Myocyte (in vitro differentiated cells): ENCODE measurements around the gene NIBAN1. TPM values are rescaled to one million over a fixed set of nuclear protein-coding genes. Genes with fewer than 3 reads are reported as not detected.
"Not testable (repeated sequence)": the region's sequence is repeated elsewhere in the genome, so short reads cannot be mapped to it uniquely, and the experiment has no call there.

Source experiments
- DNase-seq: peaks from one replicate; pipeline ENCODE4 v3.0.0-alpha.2; 2012; ENCODE audit warnings: low read depth
- total RNA-seq: library from RNA; depleted of rRNA; stranded (reverse); fragments of >200 nt; gene quantifications from 2 replicates; pipeline ENCODE4 v1.2.3, GENCODE V29; 2014

NIBAN1 gene
- total RNA-seq, 1 donor from 2014 or later, result 0.40 TPM

DNA sequence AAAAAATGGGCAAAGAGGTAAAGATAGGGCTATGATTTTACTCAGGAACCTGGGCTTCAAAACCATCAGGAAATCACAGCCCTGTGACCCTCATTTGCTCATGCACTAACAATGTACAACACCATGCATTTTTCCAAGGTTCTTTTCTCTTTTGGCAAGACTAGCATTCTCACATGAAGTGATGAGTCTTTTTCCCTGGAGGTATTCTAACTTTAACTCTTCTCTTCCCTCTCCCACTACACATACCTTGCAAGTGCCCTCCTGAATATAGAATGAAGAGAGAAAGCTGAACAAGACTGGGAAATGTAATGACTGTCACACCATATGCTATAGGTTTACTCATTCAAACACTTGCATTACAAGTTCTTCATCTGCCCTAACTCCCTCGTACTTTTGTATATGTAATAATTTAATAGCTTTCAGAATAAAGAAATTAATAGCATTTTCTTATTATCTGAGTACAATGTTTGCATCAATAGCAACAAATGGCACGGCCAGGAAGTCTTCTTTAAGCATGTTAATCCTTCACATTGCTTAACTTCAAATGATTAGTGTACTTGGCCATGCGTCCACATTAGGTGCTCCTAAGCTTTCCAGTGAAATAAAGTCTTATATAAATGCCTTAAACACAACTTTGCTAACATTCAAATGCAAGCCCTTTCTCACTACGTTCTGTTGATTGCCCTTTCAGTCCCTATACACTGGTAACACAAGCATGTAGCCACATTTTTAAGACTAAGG, 1.8 kb downstream of the NIBAN1 start:
- DNase-seq, result no peak

GRCh38 chr1:184971522-184972265, 2.6 kb downstream of the NIBAN1 start:
- no peak for DNase-seq

DNA sequence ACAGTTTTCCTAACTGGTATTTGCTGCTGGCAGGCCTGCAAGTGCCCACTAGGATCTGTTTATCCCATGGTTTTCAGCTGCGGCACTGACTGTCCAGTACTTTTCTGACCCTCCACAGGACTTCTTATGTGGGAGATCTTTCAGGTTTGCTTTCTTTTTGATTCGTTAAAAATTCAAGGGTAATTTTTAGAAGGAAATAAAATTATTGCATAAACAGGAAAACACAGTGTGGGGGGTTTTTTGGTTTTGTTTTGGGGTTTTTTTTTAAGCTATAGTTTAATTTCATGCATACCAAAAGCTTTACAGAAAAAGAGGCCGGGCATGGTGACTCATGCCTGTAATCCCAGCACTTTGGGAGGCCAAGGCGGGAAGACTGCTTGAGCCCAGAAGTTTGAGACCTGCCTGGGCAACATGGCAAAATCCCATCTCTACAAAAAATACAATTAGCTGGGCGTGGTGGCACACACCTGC, 3.6 kb downstream of the NIBAN1 start:
- DNase-seq, result no peak

GRCh38 chr1:184966989-184967388, 7.3 kb downstream of the NIBAN1 start:
- DNase-seq, result no peak

GRCh38 chr1:184965944-184966860, 8.1 kb downstream of the NIBAN1 start:
- no peak for DNase-seq

DNA sequence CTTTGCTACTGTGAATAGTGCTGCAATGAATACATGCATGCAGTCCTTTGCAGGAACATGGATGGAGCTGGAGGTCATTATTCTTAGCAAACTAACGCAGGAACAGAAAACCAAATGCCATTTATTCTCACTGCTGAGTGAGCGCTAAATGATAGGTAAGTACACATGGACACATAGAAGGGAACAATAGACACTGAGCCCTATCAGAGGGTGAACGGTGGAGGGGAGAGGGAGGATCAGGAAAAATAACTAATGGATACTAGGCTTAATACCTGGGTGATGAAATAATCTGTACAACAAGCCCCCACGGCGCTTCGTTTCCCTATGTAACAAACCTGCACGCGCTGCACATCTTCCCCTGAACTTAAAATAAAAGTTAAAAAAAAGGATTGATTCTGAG, 8.9 kb downstream of the NIBAN1 start:
- no peak for DNase-seq

GRCh38 chr1:184959626-184960025, 14.7 kb downstream of the NIBAN1 start:
- DNase-seq, result no peak

DNA sequence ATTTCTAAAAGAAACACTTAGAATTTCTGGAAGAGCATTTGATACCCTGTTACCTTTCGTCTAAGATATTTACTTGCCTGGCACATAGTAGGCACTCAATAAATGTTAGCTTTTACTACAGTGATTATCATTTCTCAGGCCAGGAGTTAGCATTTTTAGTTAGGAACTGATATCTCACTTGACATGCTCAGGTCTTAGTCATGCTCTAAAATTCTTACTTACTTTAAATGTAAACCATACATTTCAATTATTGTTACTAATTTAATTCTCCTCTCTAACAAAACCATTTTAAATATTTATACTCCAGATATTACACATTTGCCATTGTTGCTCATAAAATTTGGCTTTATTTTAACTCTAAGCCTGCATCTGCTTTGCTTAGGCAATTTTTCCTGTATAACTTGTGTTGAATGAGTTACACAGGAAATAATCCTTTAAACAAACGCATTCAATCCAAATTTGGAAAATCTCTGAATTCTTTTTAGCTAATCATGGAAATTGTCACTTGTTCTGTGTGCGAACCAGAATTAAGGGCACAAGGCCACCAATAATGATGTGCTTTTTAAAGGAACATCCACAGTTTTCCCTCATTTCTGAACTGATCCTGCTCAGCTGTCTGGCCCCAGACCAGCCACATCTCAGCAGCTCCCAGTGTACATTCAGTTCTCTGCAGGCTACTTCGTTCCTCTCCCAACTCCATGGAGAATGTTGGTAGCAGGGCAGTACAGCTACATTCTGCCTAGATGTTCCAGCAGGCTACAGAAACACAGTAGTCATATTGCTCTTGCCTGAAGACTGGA, 15.6 kb downstream of the NIBAN1 start:
- no peak for DNase-seq

- not testable (repeated sequence) for DNase-seq
Measured at GRCh38 chr1:184957901-184958300, 16.4 kb downstream of the NIBAN1 start.

- no peak for DNase-seq
Measured at GRCh38 chr1:184956999-184957700, 17.2 kb downstream of the NIBAN1 start.

GRCh38 chr1:184954232-184954995, 19.9 kb downstream of the NIBAN1 start:
- no peak for DNase-seq

GRCh38 chr1:184953600-184954219, 20.6 kb downstream of the NIBAN1 start:
- DNase-seq, result no peak

- no peak for DNase-seq
Measured at GRCh38 chr1:184952428-184952827, 21.9 kb downstream of the NIBAN1 start.

GRCh38 chr1:184951788-184952187, 22.5 kb downstream of the NIBAN1 start:
- no peak for DNase-seq

GRCh38 chr1:184950906-184951305, 23.4 kb downstream of the NIBAN1 start:
- DNase-seq, result no peak

GRCh38 chr1:184950227-184950626, 24.1 kb downstream of the NIBAN1 start:
- no peak for DNase-seq

DNA sequence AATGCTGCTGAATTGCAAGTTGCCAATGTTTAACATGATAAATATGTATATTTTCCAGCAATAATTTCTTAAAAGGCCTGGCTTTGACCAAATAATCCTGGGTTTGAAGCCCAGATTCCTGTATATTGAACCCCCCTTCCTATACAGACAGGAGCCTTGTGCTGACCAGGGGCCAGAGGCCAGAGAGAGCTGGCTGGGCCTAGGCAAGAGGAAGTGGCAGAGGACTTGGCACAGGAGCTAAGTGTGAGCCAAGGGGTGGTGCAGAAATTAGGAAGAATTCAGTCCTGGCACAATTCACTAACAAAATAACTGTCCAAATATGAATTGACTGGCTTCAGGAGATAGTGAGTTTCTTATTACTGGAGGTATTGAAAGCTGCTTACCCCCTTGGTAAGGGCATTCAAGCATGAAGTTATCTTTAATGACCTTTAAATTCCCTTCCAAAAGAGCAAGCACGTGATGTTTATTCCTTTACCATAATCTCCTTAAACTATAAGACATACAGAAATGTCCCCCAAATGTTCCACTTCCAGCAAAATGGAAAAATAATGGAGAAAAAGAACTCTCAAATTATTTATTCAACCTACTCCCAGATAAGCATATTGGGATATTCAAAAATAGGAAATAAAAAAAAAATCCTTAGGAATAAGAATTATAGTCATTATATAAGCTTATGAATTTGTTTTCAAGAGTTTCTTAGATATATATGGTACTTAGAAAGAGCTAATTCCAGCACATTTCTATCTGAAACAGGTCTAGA, 26.6 kb downstream of the NIBAN1 start:
- DNase-seq, result no peak
